Fibroblast of lung (primary cell): ENCODE measurements around the gene GDF9. TPM values are rescaled to one million over a fixed set of nuclear protein-coding genes. Genes with fewer than 3 reads are reported as not detected.

Experiments used
- DNase-seq, 2 donors: peaks; one replicate each; pipeline versions ENCODE4 v3.0.0 to v3.0.0-alpha.2; 2010; ENCODE audit warnings: low read depth in 2 of 2
- H2AFZ ChIP-seq: 2 replicates; pipeline ENCODE4 v1.5.1; 2012; ENCODE audit warnings: low read length, control low read depth, inconsistent platforms
- H3K27ac ChIP-seq: 2 replicates; pipeline ENCODE4 v1.5.1; 2011; ENCODE audit warnings: low read length, control low read depth; ENCODE audit not compliant: insufficient read depth
- H3K27me3 ChIP-seq: 2 replicates; pipeline ENCODE4 v1.5.1; 2011; ENCODE audit warnings: mild to moderate bottlenecking, low read length; ENCODE audit not compliant: control insufficient read depth, insufficient read depth
- H3K36me3 ChIP-seq: 2 replicates; pipeline ENCODE4 v1.5.1; 2011; ENCODE audit warnings: low read length; ENCODE audit not compliant: control insufficient read depth, insufficient read depth
- H3K4me1 ChIP-seq: 2 replicates; pipeline ENCODE4 v1.5.1; 2011; ENCODE audit warnings: low read length; ENCODE audit not compliant: control insufficient read depth, insufficient read depth; ENCODE audit errors: extremely low read depth
- H3K4me2 ChIP-seq: 2 replicates; pipeline ENCODE4 v1.5.1; 2011; ENCODE audit warnings: low read length, control low read depth; ENCODE audit not compliant: insufficient read depth; ENCODE audit errors: extremely low read depth
- H3K4me3 ChIP-seq, 4 experiments: fragments of 200-600 bp in 1 of 4; sonication (generic) in 1 of 4; replicated peaks in 1 of 4; 2 replicates each; pipeline ENCODE4 v1.5.1; 2011 to 2016; ENCODE audit warnings: low read length in 4 of 4, low read depth in 3 of 4, mild to moderate bottlenecking in 3 of 4, control low read depth in 2 of 4, inconsistent platforms in 1 of 4, mixed read lengths in 1 of 4; ENCODE audit not compliant: insufficient read depth in 1 of 4; ENCODE audit errors: control extremely low read depth in 1 of 4
- H3K79me2 ChIP-seq: 2 replicates; pipeline ENCODE4 v1.5.1; 2012; ENCODE audit warnings: mild to moderate bottlenecking, low read length, inconsistent platforms; ENCODE audit not compliant: control insufficient read depth, insufficient read depth
- H3K9ac ChIP-seq: 2 replicates; pipeline ENCODE4 v1.5.1; 2011; ENCODE audit warnings: mild to moderate bottlenecking, low read length, control low read depth; ENCODE audit not compliant: insufficient read depth
- H3K9me3 ChIP-seq: 2 replicates; pipeline ENCODE4 v1.5.1; 2012; ENCODE audit warnings: low read depth, low read length; ENCODE audit not compliant: control insufficient read depth, insufficient read depth
- H4K20me1 ChIP-seq: 2 replicates; pipeline ENCODE4 v1.5.1; 2011; ENCODE audit warnings: low read length; ENCODE audit not compliant: control insufficient read depth, insufficient read depth; ENCODE audit errors: extremely low read depth
- EZH2 ChIP-seq: IDR thresholded peaks from 2 replicates; pipeline ENCODE4 v1.5.1; 2012; ENCODE audit warnings: low read length, control low read depth, mild to moderate bottlenecking; ENCODE audit errors: missing control alignments
- polyA plus RNA-seq, 2 donors: library from polyadenylated mRNA; depleted of rRNA in 1 of 2; stranded (reverse) in 1 of 2; unstranded in 1 of 2; fragments of >200 nt; gene quantifications; 2 replicates each; pipeline ENCODE4 v1.2.1, GENCODE V29; 2011 to 2012; ENCODE audit warnings: missing spikeins in 1 of 2
- total RNA-seq: library from RNA; depleted of rRNA; stranded (reverse); fragments of >200 nt; gene quantifications from 2 replicates; pipeline ENCODE4 v1.2.1, GENCODE V29; 2014
- TF ChIP-seq, protein P1 (sequence below), 2 donors: IDR thresholded peaks in 1 of 2; conservative IDR thresholded peaks in 1 of 2; 1 replicate in 1 of 2; 2 replicates in 1 of 2; pipeline ENCODE4 v1.5.1; 2011 to 2012; ENCODE audit warnings: low read length in 2 of 2, control low read depth in 1 of 2, inconsistent platforms in 1 of 2, low read depth in 1 of 2, mild to moderate bottlenecking in 1 of 2

The GDF9 gene
- total and polyA plus RNA-seq, 2 donors (not counting 1 experiment from before 2014, with no cell fraction given) = 0.11 to 0.17 TPM

DNA sequence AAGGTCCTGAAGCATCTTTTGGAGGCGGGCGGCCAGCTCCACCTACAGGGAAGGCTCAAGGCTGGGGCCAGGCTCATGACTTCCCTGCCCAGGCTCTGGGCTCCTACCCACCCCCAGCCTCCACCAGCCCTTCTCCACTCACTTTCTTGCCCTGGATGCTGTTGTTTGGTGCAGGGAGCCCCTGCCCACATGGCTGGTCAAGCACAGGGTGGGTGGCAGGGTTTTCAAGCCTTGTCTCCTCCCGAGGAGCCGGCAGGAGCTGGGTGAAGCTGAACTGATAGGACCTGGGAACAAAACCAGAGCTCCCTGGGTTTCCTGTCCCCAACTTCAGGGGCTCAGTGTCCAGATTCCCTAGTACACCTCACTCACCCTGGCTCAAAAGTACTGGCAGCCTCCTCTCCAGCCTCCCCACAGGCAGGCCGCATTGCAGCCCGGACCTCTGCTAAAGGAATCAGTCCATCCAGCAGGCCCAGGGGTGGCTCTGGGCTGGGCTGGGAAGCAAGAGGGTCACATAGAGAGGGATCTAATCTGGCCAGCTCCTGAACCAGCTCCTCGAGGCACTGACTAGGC is 42.7 kb downstream of the GDF9 start:
- Histone ChIP-seq H3K79me2 (no peaks in the 10 kb centered on the region), H3K4me3 (no peak overlapping the region), H3K36me3 (no peaks in the 10 kb centered on the region), H3K9me3 (no peaks in the 10 kb centered on the region), H3K4me2 (no peak overlapping the region), H3K9ac (no peak overlapping the region), H3K27ac (no peak overlapping the region), H3K4me1 (peaks cover 2% of the 10 kb centered on the region), H3K27me3 (no peaks in the 10 kb centered on the region), H4K20me1 (no peaks in the 10 kb centered on the region), H2AFZ (no peak overlapping the region)
- TF ChIP-seq EZH2 = no peak
- TF ChIP-seq, protein P1, sequence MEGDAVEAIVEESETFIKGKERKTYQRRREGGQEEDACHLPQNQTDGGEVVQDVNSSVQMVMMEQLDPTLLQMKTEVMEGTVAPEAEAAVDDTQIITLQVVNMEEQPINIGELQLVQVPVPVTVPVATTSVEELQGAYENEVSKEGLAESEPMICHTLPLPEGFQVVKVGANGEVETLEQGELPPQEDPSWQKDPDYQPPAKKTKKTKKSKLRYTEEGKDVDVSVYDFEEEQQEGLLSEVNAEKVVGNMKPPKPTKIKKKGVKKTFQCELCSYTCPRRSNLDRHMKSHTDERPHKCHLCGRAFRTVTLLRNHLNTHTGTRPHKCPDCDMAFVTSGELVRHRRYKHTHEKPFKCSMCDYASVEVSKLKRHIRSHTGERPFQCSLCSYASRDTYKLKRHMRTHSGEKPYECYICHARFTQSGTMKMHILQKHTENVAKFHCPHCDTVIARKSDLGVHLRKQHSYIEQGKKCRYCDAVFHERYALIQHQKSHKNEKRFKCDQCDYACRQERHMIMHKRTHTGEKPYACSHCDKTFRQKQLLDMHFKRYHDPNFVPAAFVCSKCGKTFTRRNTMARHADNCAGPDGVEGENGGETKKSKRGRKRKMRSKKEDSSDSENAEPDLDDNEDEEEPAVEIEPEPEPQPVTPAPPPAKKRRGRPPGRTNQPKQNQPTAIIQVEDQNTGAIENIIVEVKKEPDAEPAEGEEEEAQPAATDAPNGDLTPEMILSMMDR (conservative IDR thresholded peaks at IDR 0.05 in 1 of 2, IDR thresholded peaks at IDR 0.05 in 1 of 2; ENCODE audit: low read depth in 1 of 2, low read length in 2 of 2) = no peak
- DNase-seq = no peak

DNA sequence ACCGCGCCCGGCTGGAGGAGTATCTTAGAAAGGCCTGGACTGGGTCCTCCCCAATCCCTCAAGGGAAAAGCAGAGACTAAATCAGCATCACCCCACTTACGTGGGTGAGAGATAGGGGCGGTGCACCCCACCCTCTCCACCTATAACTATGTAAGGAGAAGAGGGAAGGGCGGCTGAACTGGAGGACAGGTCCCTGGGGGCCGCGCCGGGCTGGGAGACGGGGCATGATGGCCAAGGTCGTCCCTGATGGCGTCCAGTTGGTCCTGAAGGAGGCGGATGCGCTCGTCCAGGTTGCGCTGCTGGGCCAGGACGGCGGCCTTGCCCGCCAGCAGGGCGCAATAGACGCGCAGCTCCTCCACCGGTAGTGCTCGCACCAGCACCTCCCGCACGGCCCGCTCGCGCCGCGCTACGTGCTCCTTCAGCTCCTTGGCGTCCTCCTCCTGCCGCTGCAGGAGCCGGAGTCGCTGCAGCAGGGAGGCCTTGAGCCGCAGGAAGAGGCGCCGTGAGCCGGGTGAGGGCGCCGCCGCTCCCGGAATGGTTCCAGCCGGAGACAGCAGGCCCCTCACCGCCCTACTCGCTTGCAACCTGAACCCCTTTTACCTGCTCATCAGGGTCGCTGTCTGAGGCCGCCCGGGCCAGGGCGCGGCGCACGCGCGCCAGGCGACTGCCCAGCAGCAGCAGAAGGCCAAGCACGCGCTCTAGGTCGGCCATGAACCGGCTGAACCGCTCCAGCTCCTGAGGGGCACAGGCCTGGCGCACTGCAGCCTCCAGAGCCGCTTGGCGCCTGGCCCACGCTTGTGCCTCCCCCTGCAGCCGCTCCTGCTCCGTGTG is 43.4 kb downstream of the GDF9 start:
- Histone ChIP-seq H3K4me1 (peaks cover 2% of the 10 kb centered on the region), H3K9ac (no peak overlapping the region), H3K36me3 (no peaks in the 10 kb centered on the region), H3K9me3 (no peaks in the 10 kb centered on the region), H4K20me1 (no peaks in the 10 kb centered on the region), H3K79me2 (no peaks in the 10 kb centered on the region), H3K4me3 (no peak overlapping the region), H3K27me3 (no peaks in the 10 kb centered on the region), H3K27ac (no peak overlapping the region), H2AFZ (no peak overlapping the region), H3K4me2 (no peak overlapping the region)
- TF ChIP-seq, protein P1 (conservative IDR thresholded peaks at IDR 0.05 in 1 of 2, IDR thresholded peaks at IDR 0.05 in 1 of 2; ENCODE audit: low read depth in 1 of 2, low read length in 2 of 2) = no peak
- no peak for TF ChIP-seq EZH2
- peak; percentile 33 to 56 for DNase-seq

DNA sequence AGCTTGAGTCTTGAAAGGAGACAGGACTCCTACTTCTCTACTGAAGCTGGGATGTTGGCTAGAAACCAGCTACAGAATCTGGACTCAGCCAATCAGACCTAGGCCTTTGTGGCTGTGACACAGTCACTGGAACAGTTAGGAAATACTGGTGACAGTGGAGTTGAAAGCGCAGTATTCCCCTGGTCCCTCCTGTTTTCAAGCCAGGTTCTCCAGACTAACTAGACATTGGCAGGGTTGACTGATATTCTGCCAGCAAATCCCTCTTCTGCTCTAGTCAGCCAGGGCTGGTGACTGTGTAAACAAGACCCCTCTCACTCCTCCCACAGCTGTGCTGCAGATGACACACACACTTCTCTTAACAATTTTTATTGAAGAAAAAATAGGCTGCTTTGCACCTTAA is 44.5 kb downstream of the GDF9 start:
- Histone ChIP-seq H3K9me3 (no peaks in the 10 kb centered on the region), H3K4me1 (peaks cover 2% of the 10 kb centered on the region), H3K4me3 (no peak overlapping the region), H3K79me2 (no peaks in the 10 kb centered on the region), H3K9ac (no peak overlapping the region), H3K27me3 (no peaks in the 10 kb centered on the region), H3K27ac (no peak overlapping the region), H4K20me1 (no peaks in the 10 kb centered on the region), H3K4me2 (no peak overlapping the region), H2AFZ (no peak overlapping the region), H3K36me3 (no peaks in the 10 kb centered on the region)
- peak; percentile 48 to 62 for DNase-seq
- no peak for TF ChIP-seq EZH2
- TF ChIP-seq, protein P1 (conservative IDR thresholded peaks at IDR 0.05 in 1 of 2, IDR thresholded peaks at IDR 0.05 in 1 of 2; ENCODE audit: low read depth in 1 of 2, low read length in 2 of 2) = no peak
